CD4-positive, alpha-beta memory T cell (primary cell): ENCODE measurements around the gene PARP8. TPM values are rescaled to one million over a fixed set of nuclear protein-coding genes. Genes with fewer than 3 reads are reported as not detected.

ENCODE experiments used
- CTCF ChIA-PET: fragments of 350-600 bp; sonication (Branson Sonifier 250); formaldehyde crosslinking; loops from one replicate; lab custom pipeline; 2021; ENCODE audit warnings: inconsistent platforms; ENCODE audit not compliant: partially characterized antibody; lab: Charles Lee
- POLR2A ChIA-PET: fragments of 350-600 bp; sonication (Branson Sonifier 250); formaldehyde crosslinking; loops from one replicate; lab custom pipeline; 2021; ENCODE audit not compliant: partially characterized antibody; lab: Charles Lee
- DNase-seq, 5 donors: peaks; one replicate each; pipeline versions ENCODE4 v3.0.0 to v3.0.0-alpha.2; 2020 to 2022; ENCODE audit warnings: mixed read lengths in 1 of 5
- H3K27ac ChIP-seq: one replicate; pipeline ENCODE4 v1.7.0; 2013; ENCODE audit warnings: low read depth, low read length
- H3K27me3 ChIP-seq: 2 replicates; pipeline ENCODE4 v1.7.0; 2013; ENCODE audit warnings: mild to moderate bottlenecking, low read length, moderate library complexity; ENCODE audit not compliant: insufficient read depth
- H3K36me3 ChIP-seq: 2 replicates; pipeline ENCODE4 v1.7.0; 2013; ENCODE audit warnings: mild to moderate bottlenecking, low read length, moderate library complexity; ENCODE audit not compliant: insufficient read depth
- H3K4me1 ChIP-seq: 2 replicates; pipeline ENCODE4 v1.7.0; 2013; ENCODE audit warnings: mild to moderate bottlenecking, low read length, moderate library complexity; ENCODE audit not compliant: insufficient read depth
- H3K4me3 ChIP-seq, 2 donors: one replicate each; pipeline ENCODE4 v1.7.0; 2013; ENCODE audit warnings: low read length in 2 of 2, mild to moderate bottlenecking in 1 of 2
- H3K9me3 ChIP-seq, 2 donors: one replicate each; pipeline ENCODE4 v1.7.0; 2013; ENCODE audit warnings: low read length in 2 of 2, control low read depth in 1 of 2; ENCODE audit not compliant: control insufficient read depth in 1 of 2
- H3K27ac Mint-ChIP-seq, 7 donors: one replicate each; pipeline ENCODE4 v1.8.0; 2020 to 2021; ENCODE audit warnings: mixed read lengths in 7 of 7, mild to moderate bottlenecking in 6 of 7, inconsistent platforms in 3 of 7, moderate library complexity in 3 of 7
- H3K27me3 Mint-ChIP-seq, 2 donors: one replicate each; pipeline ENCODE4 v1.8.0; 2020 to 2021; ENCODE audit warnings: mixed read lengths in 2 of 2
- H3K36me3 Mint-ChIP-seq, 2 donors: one replicate each; pipeline ENCODE4 v1.8.0; 2020 to 2021; ENCODE audit warnings: mixed read lengths in 2 of 2, inconsistent platforms in 1 of 2, mild to moderate bottlenecking in 1 of 2
- H3K4me1 Mint-ChIP-seq, 4 donors: one replicate each; pipeline ENCODE4 v1.8.0; 2020 to 2021; ENCODE audit warnings: mixed read lengths in 4 of 4, mild to moderate bottlenecking in 1 of 4
- H3K4me3 Mint-ChIP-seq, 8 donors: one replicate each; pipeline ENCODE4 v1.8.0; 2020 to 2021; ENCODE audit warnings: mixed read lengths in 8 of 8, mild to moderate bottlenecking in 7 of 8, moderate library complexity in 6 of 8, inconsistent platforms in 3 of 8
- H3K9me3 Mint-ChIP-seq, 8 donors: one replicate each; pipeline ENCODE4 v1.8.0; 2020 to 2021; ENCODE audit warnings: mixed read lengths in 8 of 8, mild to moderate bottlenecking in 5 of 8, inconsistent platforms in 3 of 8, moderate library complexity in 1 of 8
- intact Hi-C: fragments of 100-400 bp; cut with micrococcal nuclease; formaldehyde crosslinking; loops from one replicate; pipeline ENCODE4 v1.15.1; 2023
- polyA plus RNA-seq, 2 donors: library from polyadenylated mRNA; unstranded; fragments of 300-500 nt; fragmentation: Illumina TruSeq; gene quantifications; one replicate each; pipeline ENCODE4 v1.2.3, GENCODE V29; 2021
- total RNA-seq, 2 experiments: library from RNA; stranded (reverse); gene quantifications; one replicate each; pipeline ENCODE4 v1.2.3, GENCODE V29; 2021

Gene PARP8
- total and polyA plus RNA-seq, 4 experiments from 2014 or later, result 89.5 to 184 (median 136) TPM

- peaks cover 22% of the 10 kb centered on the region for H3K36me3 ChIP-seq
- H3K9me3 Mint-ChIP-seq, result no peaks in the 10 kb centered on the region
- intact Hi-C loops, result no loop called here
- H3K27me3 Mint-ChIP-seq, result no peaks in the 10 kb centered on the region
- ChIA-PET POLR2A (interaction anchor here (1.2 kb wide), 1 partner anchor 20 kb away, joined by 3 read pairs; no protein-coding TSS in a partner anchor), CTCF (no interaction called here)
- DNase-seq, result no peak
- no peak overlapping the region for H3K27ac ChIP-seq
- H3K4me3 Mint-ChIP-seq, result no peak overlapping the region
- H3K9me3 ChIP-seq, result no peaks in the 10 kb centered on the region
- H3K4me1 Mint-ChIP-seq, result peaks cover 27 to 46% (median 35%) of the 10 kb centered on the region in 4 donors
- H3K27me3 ChIP-seq, result no peaks in the 10 kb centered on the region
- H3K4me1 ChIP-seq, result peaks cover 14% of the 10 kb centered on the region
- H3K36me3 Mint-ChIP-seq, result peaks cover 43 to 75% of the 10 kb centered on the region in 2 donors
- H3K27ac Mint-ChIP-seq, result no peak overlapping the region
- no peak overlapping the region for H3K4me3 ChIP-seq
Observed at GRCh38 chr5:50763351-50763750, 96.9 kb downstream of the PARP8 start.

- peak overlapping the region in 2 of 7 donors; percentile 5 to 21 for H3K27ac Mint-ChIP-seq
- POLR2A ChIA-PET, result interaction anchor here (1.2 kb wide), 1 partner anchor 21 kb away, joined by 3 read pairs; no protein-coding TSS in a partner anchor
- no peaks in the 10 kb centered on the region for H3K27me3 ChIP-seq
- H3K27ac ChIP-seq, result no peak overlapping the region
- DNase-seq, result no peak
- intact Hi-C loops, result no loop called here
- no peak overlapping the region for H3K4me3 ChIP-seq
- no peak overlapping the region for H3K4me3 Mint-ChIP-seq
- no peaks in the 10 kb centered on the region for H3K27me3 Mint-ChIP-seq
- peaks cover 22% of the 10 kb centered on the region for H3K36me3 ChIP-seq
- peaks cover 17% of the 10 kb centered on the region for H3K4me1 ChIP-seq
- peaks cover 47 to 75% of the 10 kb centered on the region in 2 donors for H3K36me3 Mint-ChIP-seq
- no peaks in the 10 kb centered on the region for H3K9me3 Mint-ChIP-seq
- H3K9me3 ChIP-seq, result no peaks in the 10 kb centered on the region
- CTCF ChIA-PET, result no interaction called here
- peaks cover 27 to 46% (median 38%) of the 10 kb centered on the region in 4 donors for H3K4me1 Mint-ChIP-seq
Observed at GRCh38 chr5:50763846-50764245, 97.4 kb downstream of the PARP8 start.

- H3K27me3 Mint-ChIP-seq, result no peaks in the 10 kb centered on the region
- CTCF ChIA-PET, result no interaction called here
- DNase-seq, result no peak
- POLR2A ChIA-PET, result interaction anchor here (0.7 kb wide), 1 partner anchor 100 kb away, joined by 3 read pairs; no protein-coding TSS in a partner anchor
- Histone ChIP-seq H3K4me1 (peaks cover 19% of the 10 kb centered on the region), H3K27me3 (no peaks in the 10 kb centered on the region), H3K4me3 (no peak overlapping the region), H3K27ac (no peak overlapping the region), H3K36me3 (peaks cover 22% of the 10 kb centered on the region), H3K9me3 (no peaks in the 10 kb centered on the region)
- no peaks in the 10 kb centered on the region for H3K9me3 Mint-ChIP-seq
- intact Hi-C loops, result no loop called here
- H3K36me3 Mint-ChIP-seq, result peaks cover 55 to 74% of the 10 kb centered on the region in 2 donors
- peaks cover 29 to 52% (median 42%) of the 10 kb centered on the region in 4 donors for H3K4me1 Mint-ChIP-seq
- H3K27ac Mint-ChIP-seq, result peak overlapping the region in 6 of 7 donors; percentile 5 to 72 (median 41)
- no peak overlapping the region for H3K4me3 Mint-ChIP-seq
Observed at GRCh38 chr5:50766042-50766441, 99.6 kb downstream of the PARP8 start.

GRCh38 chr5:50766462-50766861 lies 100.0 kb downstream of the PARP8 start:
- peaks cover 19% of the 10 kb centered on the region for H3K4me1 ChIP-seq
- ChIA-PET CTCF (no interaction called here), POLR2A (no interaction called here)
- Mint-ChIP-seq H3K4me3 (no peak overlapping the region), H3K36me3 (peaks cover 53 to 76% of the 10 kb centered on the region in 2 donors), H3K27me3 (no peaks in the 10 kb centered on the region), H3K4me1 (peaks cover 29 to 52% (median 42%) of the 10 kb centered on the region in 4 donors), H3K27ac (peak overlapping the region in 2 of 7 donors; percentile 5 to 12), H3K9me3 (no peaks in the 10 kb centered on the region)
- H3K27me3 ChIP-seq, result no peaks in the 10 kb centered on the region
- no peak for DNase-seq
- peaks cover 22% of the 10 kb centered on the region for H3K36me3 ChIP-seq
- no peaks in the 10 kb centered on the region for H3K9me3 ChIP-seq
- intact Hi-C loops, result no loop called here
- H3K27ac ChIP-seq, result no peak overlapping the region
- H3K4me3 ChIP-seq, result no peak overlapping the region

GRCh38 chr5:50766967-50767366 lies 100.5 kb downstream of the PARP8 start:
- Histone ChIP-seq H3K36me3 (peaks cover 22% of the 10 kb centered on the region), H3K4me1 (peaks cover 19% of the 10 kb centered on the region), H3K4me3 (no peak overlapping the region), H3K27me3 (no peaks in the 10 kb centered on the region), H3K27ac (no peak overlapping the region), H3K9me3 (no peaks in the 10 kb centered on the region)
- peaks cover 31 to 56% (median 45%) of the 10 kb centered on the region in 4 donors for H3K4me1 Mint-ChIP-seq
- intact Hi-C loops, result no loop called here
- H3K4me3 Mint-ChIP-seq, result no peak overlapping the region
- H3K36me3 Mint-ChIP-seq, result peaks cover 54 to 74% of the 10 kb centered on the region in 2 donors
- H3K27me3 Mint-ChIP-seq, result no peaks in the 10 kb centered on the region
- no peak for DNase-seq
- ChIA-PET POLR2A (no interaction called here), CTCF (interaction anchor here (1.0 kb wide), 1 partner anchor 10 kb away, joined by 4 read pairs; no protein-coding TSS in a partner anchor)
- H3K27ac Mint-ChIP-seq, result peak overlapping the region in 6 of 7 donors; percentile 5 to 87 (median 60)
- no peaks in the 10 kb centered on the region for H3K9me3 Mint-ChIP-seq

GRCh38 chr5:50767588-50767987 lies 101.2 kb downstream of the PARP8 start:
- Mint-ChIP-seq H3K4me1 (peaks cover 32 to 60% (median 48%) of the 10 kb centered on the region in 4 donors), H3K9me3 (no peaks in the 10 kb centered on the region), H3K27ac (peak overlapping the region in 5 of 7 donors; percentile 0 to 77 (median 4)), H3K27me3 (no peaks in the 10 kb centered on the region), H3K36me3 (peaks cover 53 to 73% of the 10 kb centered on the region in 2 donors), H3K4me3 (no peak overlapping the region)
- ChIA-PET CTCF (interaction anchor here (0.5 to 1.0 kb wide), 2 partner anchors 11 to 21 kb away, joined by 3 to 4 read pairs; no protein-coding TSS in a partner anchor), POLR2A (no interaction called here)
- H3K27me3 ChIP-seq, result no peaks in the 10 kb centered on the region
- no peak overlapping the region for H3K4me3 ChIP-seq
- no peak overlapping the region for H3K27ac ChIP-seq
- peaks cover 18% of the 10 kb centered on the region for H3K36me3 ChIP-seq
- no peak for DNase-seq
- no peaks in the 10 kb centered on the region for H3K9me3 ChIP-seq
- intact Hi-C loops, result no loop called here
- peaks cover 18% of the 10 kb centered on the region for H3K4me1 ChIP-seq

GRCh38 chr5:50768634-50769033 lies 102.2 kb downstream of the PARP8 start:
- H3K9me3 Mint-ChIP-seq, result peaks cover 0 to 5% (median 0%) of the 10 kb centered on the region in 8 donors
- Histone ChIP-seq H3K9me3 (no peaks in the 10 kb centered on the region), H3K36me3 (peaks cover 15% of the 10 kb centered on the region), H3K27ac (no peak overlapping the region), H3K4me1 (peaks cover 13% of the 10 kb centered on the region), H3K4me3 (no peak overlapping the region), H3K27me3 (no peaks in the 10 kb centered on the region)
- no peaks in the 10 kb centered on the region for H3K27me3 Mint-ChIP-seq
- POLR2A ChIA-PET, result no interaction called here
- CTCF ChIA-PET, result no interaction called here
- intact Hi-C loops, result no loop called here
- H3K27ac Mint-ChIP-seq, result peak overlapping the region in 2 of 7 donors; percentile 2 to 5
- peaks cover 31 to 60% (median 50%) of the 10 kb centered on the region in 4 donors for H3K4me1 Mint-ChIP-seq
- peak overlapping the region in 1 of 8 donors; percentile 13 for H3K4me3 Mint-ChIP-seq
- no peak for DNase-seq
- H3K36me3 Mint-ChIP-seq, result peaks cover 58 to 76% of the 10 kb centered on the region in 2 donors
